ENCODE data around the gene PRB2. TPM values are rescaled to one million over a fixed set of nuclear protein-coding genes. Genes with fewer than 3 reads are reported as not detected.
"Not testable (repeated sequence)": the region's sequence is repeated elsewhere in the genome, so short reads cannot be mapped to it uniquely, and the experiment has no call there.

Gene PRB2
- total RNA-seq (2014; rRNA removed; shearing (Covaris generic)) (not detected in 2 replicates), polyA plus RNA-seq (2016; fragmentation: Nextera tagmentation; extraction: Ambion mirVana) (not detected in 2 replicates)
- long read RNA-seq, result 0 reads

GRCh38 chr12:11395467-11395866 is at the start of gene PRB2:
Gene PRB2, minus strand, starts transcription at chr12:11395567. Its CDS starts 38 bp downstream, at chr12:11395529.
- not testable (repeated sequence) for H3K27me3 Mint-ChIP-seq (ENCODE audit: insufficient read depth, low read depth, poor library complexity); H3K27me3 ChIP-seq (ENCODE audit: insufficient read depth); DNase-seq (ENCODE audit: low spot score); H3K9me3 Mint-ChIP-seq; H3K4me3 Mint-ChIP-seq; H3K4me2 ChIP-seq; H3K4me1 Mint-ChIP-seq; H2AFZ ChIP-seq; H3K9me2 ChIP-seq (ENCODE audit: insufficient read depth); H3K79me2 ChIP-seq (replicated peaks; ENCODE audit: insufficient read depth); ATAC-seq; H3K4me1 ChIP-seq (ENCODE audit: insufficient read depth); H3F3A ChIP-seq (replicated peaks; ENCODE audit: low read depth); H3K27ac Mint-ChIP-seq; H4K20me1 ChIP-seq (replicated peaks; ENCODE audit: insufficient read depth); H3K4me3 ChIP-seq; H3K36me3 ChIP-seq (ENCODE audit: insufficient read depth); H3K36me3 Mint-ChIP-seq (ENCODE audit: low read depth); H3K27ac ChIP-seq (ENCODE audit: low read depth)

- Histone ChIP-seq H3F3A (replicated peaks; ENCODE audit: low read depth) (no peaks in the 10 kb centered on the region), H2AFZ (no peak overlapping the region), H3K27me3 (ENCODE audit: insufficient read depth) (no peaks in the 10 kb centered on the region), H3K4me2 (no peak overlapping the region), H3K4me1 (ENCODE audit: insufficient read depth) (no peaks in the 10 kb centered on the region), H3K79me2 (replicated peaks; ENCODE audit: insufficient read depth) (no peaks in the 10 kb centered on the region), H4K20me1 (replicated peaks; ENCODE audit: insufficient read depth) (no peaks in the 10 kb centered on the region), H3K27ac (ENCODE audit: low read depth) (no peak overlapping the region), H3K9me2 (ENCODE audit: insufficient read depth) (0 out of 2 replicates have a peak, but pooled peaks cover 9% of the 10 kb centered on the region), H3K4me3 (no peak overlapping the region), H3K36me3 (ENCODE audit: insufficient read depth) (no peaks in the 10 kb centered on the region)
- H3K27ac Mint-ChIP-seq, result no peak overlapping the region
- H3K27me3 Mint-ChIP-seq (ENCODE audit: insufficient read depth, low read depth, poor library complexity), result no peaks in the 10 kb centered on the region
- 0 out of 3 replicates have a peak, but pooled peaks cover 3% of the 10 kb centered on the region for H3K4me1 Mint-ChIP-seq
- H3K9me3 Mint-ChIP-seq, result no peaks in the 10 kb centered on the region; the same call in 2 of the 3 replicates
- no peak for DNase-seq (ENCODE audit: low spot score)
- no peaks in the 10 kb centered on the region for H3K36me3 Mint-ChIP-seq (ENCODE audit: low read depth)
- H3K4me3 Mint-ChIP-seq, result no peak overlapping the region
- ATAC-seq, result no peak
- TF ChIP-seq ZNF462 (CRISPR knock-in tag; IDR thresholded peaks at IDR 0.05) (no peak), ZNF331 (CRISPR knock-in tag; IDR thresholded peaks at IDR 0.05; ENCODE audit: low read depth) (no peak), NANOG (IDR thresholded peaks at IDR 0.05; ENCODE audit: borderline replicate concordance) (no peak), EZH2 (IDR thresholded peaks at IDR 0.05; ENCODE audit: low read depth, unreplicated experiment) (no peak), ZNF114 (CRISPR knock-in tag; IDR thresholded peaks at IDR 0.05) (no peak), EZH2phosphoT487 (IDR thresholded peaks at IDR 0.05; ENCODE audit: unreplicated experiment) (no peak)
- TF ChIP-seq, protein P1, sequence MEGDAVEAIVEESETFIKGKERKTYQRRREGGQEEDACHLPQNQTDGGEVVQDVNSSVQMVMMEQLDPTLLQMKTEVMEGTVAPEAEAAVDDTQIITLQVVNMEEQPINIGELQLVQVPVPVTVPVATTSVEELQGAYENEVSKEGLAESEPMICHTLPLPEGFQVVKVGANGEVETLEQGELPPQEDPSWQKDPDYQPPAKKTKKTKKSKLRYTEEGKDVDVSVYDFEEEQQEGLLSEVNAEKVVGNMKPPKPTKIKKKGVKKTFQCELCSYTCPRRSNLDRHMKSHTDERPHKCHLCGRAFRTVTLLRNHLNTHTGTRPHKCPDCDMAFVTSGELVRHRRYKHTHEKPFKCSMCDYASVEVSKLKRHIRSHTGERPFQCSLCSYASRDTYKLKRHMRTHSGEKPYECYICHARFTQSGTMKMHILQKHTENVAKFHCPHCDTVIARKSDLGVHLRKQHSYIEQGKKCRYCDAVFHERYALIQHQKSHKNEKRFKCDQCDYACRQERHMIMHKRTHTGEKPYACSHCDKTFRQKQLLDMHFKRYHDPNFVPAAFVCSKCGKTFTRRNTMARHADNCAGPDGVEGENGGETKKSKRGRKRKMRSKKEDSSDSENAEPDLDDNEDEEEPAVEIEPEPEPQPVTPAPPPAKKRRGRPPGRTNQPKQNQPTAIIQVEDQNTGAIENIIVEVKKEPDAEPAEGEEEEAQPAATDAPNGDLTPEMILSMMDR (conservative IDR thresholded peaks at IDR 0.05; ENCODE audit: low read depth in 2 of 2), result no peak
- TF ChIP-seq, protein P2, sequence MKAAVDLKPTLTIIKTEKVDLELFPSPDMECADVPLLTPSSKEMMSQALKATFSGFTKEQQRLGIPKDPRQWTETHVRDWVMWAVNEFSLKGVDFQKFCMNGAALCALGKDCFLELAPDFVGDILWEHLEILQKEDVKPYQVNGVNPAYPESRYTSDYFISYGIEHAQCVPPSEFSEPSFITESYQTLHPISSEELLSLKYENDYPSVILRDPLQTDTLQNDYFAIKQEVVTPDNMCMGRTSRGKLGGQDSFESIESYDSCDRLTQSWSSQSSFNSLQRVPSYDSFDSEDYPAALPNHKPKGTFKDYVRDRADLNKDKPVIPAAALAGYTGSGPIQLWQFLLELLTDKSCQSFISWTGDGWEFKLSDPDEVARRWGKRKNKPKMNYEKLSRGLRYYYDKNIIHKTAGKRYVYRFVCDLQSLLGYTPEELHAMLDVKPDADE (IDR thresholded peaks at IDR 0.05), result no peak
- TF ChIP-seq, protein P3, sequence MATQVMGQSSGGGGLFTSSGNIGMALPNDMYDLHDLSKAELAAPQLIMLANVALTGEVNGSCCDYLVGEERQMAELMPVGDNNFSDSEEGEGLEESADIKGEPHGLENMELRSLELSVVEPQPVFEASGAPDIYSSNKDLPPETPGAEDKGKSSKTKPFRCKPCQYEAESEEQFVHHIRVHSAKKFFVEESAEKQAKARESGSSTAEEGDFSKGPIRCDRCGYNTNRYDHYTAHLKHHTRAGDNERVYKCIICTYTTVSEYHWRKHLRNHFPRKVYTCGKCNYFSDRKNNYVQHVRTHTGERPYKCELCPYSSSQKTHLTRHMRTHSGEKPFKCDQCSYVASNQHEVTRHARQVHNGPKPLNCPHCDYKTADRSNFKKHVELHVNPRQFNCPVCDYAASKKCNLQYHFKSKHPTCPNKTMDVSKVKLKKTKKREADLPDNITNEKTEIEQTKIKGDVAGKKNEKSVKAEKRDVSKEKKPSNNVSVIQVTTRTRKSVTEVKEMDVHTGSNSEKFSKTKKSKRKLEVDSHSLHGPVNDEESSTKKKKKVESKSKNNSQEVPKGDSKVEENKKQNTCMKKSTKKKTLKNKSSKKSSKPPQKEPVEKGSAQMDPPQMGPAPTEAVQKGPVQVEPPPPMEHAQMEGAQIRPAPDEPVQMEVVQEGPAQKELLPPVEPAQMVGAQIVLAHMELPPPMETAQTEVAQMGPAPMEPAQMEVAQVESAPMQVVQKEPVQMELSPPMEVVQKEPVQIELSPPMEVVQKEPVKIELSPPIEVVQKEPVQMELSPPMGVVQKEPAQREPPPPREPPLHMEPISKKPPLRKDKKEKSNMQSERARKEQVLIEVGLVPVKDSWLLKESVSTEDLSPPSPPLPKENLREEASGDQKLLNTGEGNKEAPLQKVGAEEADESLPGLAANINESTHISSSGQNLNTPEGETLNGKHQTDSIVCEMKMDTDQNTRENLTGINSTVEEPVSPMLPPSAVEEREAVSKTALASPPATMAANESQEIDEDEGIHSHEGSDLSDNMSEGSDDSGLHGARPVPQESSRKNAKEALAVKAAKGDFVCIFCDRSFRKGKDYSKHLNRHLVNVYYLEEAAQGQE (IDR thresholded peaks at IDR 0.05; ENCODE audit: unreplicated experiment), result no peak
These were observed 42.6 kb upstream of the PRB2 start for GRCh38 chr12:11437966-11438365.
